ENCODE measurements around the gene GMDS.

DNA sequence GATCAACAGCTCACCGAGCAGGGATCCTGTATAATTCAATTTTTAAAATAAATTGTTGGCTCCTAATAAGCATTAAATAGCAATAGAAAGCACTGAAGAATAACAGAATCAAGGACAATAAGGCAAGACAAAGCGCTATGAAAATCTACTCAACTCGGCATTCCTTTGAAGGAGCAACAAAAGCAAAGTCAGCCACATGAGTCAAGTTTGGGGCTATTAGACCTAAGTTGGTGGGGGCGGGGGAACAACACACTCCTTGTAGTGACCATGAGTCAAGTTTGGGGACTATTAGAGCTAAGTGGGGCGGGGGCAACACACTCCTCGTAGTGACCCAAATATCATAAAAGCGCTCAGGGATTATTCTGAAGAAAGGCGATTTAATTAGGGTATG is 515.7 kb downstream of the GMDS start:
- TF ChIP-seq POLR2AphosphoS5 (IDR thresholded peaks at IDR 0.05; ENCODE audit: insufficient read depth, low read depth, low read length) (no peak), POLR2A (IDR thresholded peaks at IDR 0.05; ENCODE audit: low read depth, low read length) (no peak), EZH2 (IDR thresholded peaks at IDR 0.05; ENCODE audit: borderline replicate concordance, low read depth, low read length, severe bottlenecking) (no peak), FOS (IDR thresholded peaks at IDR 0.05; ENCODE audit: borderline replicate concordance, insufficient read depth, low read length) (no peak)
- TF ChIP-seq, protein P1, sequence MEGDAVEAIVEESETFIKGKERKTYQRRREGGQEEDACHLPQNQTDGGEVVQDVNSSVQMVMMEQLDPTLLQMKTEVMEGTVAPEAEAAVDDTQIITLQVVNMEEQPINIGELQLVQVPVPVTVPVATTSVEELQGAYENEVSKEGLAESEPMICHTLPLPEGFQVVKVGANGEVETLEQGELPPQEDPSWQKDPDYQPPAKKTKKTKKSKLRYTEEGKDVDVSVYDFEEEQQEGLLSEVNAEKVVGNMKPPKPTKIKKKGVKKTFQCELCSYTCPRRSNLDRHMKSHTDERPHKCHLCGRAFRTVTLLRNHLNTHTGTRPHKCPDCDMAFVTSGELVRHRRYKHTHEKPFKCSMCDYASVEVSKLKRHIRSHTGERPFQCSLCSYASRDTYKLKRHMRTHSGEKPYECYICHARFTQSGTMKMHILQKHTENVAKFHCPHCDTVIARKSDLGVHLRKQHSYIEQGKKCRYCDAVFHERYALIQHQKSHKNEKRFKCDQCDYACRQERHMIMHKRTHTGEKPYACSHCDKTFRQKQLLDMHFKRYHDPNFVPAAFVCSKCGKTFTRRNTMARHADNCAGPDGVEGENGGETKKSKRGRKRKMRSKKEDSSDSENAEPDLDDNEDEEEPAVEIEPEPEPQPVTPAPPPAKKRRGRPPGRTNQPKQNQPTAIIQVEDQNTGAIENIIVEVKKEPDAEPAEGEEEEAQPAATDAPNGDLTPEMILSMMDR (IDR thresholded peaks at IDR 0.05; ENCODE audit: extremely low read depth in 1 of 2, insufficient read depth in 1 of 2, low read depth in 1 of 2, low read length in 2 of 2) = no peak

Data from endothelial cell of umbilical vein (primary cell).